HG03280 (cell line): Measurements from ENCODE around the gene TRNAU1AP.
"Not testable (repeated sequence)": the region's sequence is repeated elsewhere in the genome, so short reads cannot be mapped to it uniquely, and the experiment has no call there.

ENCODE experiments used
- ATAC-seq: cut with Tn5 transposase; IDR thresholded peaks from one replicate; pipeline ENCODE4 v1.9.1; 2021; ENCODE audit warnings: mild to moderate bottlenecking, moderate library complexity; ENCODE audit not compliant: unreplicated experiment

Gene TRNAU1AP

DNA sequence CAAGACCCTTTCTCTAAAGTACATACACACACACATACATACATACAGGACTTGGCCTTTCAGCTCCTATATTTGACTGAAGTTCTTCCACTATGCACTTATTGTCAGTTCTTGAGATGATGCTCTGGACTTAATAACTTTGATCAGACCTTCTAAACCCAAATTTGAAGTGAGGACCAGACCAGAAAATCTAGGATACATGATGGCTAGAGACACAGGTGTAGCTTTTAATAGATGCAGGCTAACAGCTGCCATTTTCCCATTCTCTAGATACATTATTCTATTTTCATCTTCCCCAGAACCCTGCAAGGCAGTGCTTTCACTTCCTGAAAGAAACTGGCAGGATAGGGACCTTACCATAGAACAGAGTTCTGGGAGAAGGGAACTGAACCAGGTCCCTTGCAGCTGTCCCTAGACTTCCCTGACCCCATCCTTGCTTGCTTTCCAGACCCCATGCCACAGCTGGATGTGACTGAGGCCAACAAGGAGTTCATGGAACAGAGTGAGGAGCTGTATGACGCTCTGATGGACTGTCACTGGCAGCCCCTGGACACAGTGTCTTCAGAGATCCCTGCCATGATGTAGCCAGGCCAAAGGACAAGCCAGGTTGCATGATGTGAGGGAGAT is 24.3 kb downstream of the TRNAU1AP start:
- no peak for ATAC-seq

- ATAC-seq, result no peak
Measured at GRCh38 chr1:28577738-28578536, 25.1 kb downstream of the TRNAU1AP start.

- no peak for ATAC-seq
Measured at GRCh38 chr1:28578696-28579218, 25.9 kb downstream of the TRNAU1AP start.

- no peak for ATAC-seq
Measured at GRCh38 chr1:28579401-28579800, 26.5 kb downstream of the TRNAU1AP start.

DNA sequence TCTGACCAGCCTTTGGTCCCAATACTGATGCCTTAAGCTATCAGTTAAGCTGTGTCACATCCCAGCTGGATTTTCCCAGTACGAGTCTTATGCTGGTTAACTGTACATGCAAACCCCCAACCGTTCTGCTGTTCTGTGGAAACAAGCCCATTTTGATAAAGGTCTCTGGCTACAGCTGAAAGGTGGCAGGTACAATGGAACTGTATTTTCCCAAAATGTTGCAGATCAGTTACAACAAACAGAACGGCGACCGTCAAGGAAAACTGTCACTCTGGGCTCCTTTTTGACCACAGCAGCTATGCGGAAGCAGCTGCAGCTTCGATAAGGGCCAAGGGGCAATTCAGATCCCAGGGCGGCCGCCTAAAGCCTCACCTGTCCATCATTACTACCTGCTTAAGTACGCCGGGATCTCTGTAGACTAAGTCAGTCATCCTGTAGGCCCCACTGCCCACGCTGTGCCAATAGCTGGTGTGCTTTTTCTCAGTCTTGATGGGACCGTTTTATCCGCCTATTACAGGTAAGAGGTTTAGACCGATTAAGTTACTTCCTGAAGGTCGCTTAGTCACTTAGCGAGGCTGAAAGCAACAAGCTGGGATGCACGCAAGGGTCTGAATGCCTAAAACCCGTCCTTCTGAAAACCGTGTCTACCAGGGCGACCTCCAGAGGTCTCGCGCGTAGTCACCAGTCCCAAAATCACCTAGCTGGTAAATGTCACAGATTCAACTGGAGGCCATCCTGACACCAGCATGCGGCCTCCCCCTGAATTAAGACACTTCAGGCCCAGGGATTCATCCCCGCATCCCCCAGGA is 28.0 kb downstream of the TRNAU1AP start:
- peak; percentile 24 for ATAC-seq

GRCh38 chr1:28581531-28582247 is 28.8 kb downstream of the TRNAU1AP start:
- ATAC-seq, result peak; percentile 86

GRCh38 chr1:28582248-28582615 is 29.3 kb downstream of the TRNAU1AP start:
- no peak for ATAC-seq

GRCh38 chr1:28586585-28587391 is 33.9 kb downstream of the TRNAU1AP start:
- ATAC-seq, result not testable (repeated sequence)

- no peak for ATAC-seq
Measured at GRCh38 chr1:28591708-28592320, 38.9 kb downstream of the TRNAU1AP start, which contains the start of gene RAB42. Gene RAB42, plus strand, starts transcription at chr1:28592265. Its CDS starts 247 bp downstream, at chr1:28592512.

DNA sequence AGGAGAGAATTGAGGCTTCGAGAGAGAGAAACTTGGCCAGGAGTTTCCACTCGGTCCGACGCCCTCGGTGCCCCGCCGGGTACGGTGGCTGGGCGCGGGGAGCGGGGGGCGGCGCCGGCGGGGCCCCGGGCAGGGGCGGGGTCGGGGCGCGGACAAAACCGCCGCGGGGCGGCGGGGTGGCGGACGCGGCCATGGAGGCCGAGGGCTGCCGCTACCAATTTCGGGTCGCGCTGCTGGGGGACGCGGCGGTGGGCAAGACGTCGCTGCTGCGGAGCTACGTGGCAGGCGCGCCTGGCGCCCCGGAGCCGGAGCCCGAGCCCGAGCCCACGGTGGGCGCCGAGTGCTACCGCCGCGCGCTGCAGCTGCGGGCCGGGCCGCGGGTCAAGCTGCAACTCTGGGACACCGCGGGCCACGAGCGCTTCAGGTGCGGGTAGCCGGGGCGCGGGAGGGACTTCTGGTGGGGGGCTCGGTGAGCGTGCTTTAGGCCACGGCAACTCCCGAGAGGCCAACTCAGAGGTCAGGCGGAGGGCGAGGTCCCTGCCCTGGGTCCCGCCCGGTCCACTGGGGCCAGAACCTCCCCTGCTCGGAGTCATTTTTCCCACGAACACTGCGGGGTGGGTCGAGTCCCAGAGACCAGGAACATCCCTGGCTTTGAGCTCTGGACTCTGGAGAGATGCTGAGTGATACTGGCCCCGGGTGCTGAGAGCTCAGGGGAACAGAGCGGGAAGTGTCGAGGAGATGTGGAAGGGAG is 39.6 kb downstream of the TRNAU1AP start:
- no peak for ATAC-seq

DNA sequence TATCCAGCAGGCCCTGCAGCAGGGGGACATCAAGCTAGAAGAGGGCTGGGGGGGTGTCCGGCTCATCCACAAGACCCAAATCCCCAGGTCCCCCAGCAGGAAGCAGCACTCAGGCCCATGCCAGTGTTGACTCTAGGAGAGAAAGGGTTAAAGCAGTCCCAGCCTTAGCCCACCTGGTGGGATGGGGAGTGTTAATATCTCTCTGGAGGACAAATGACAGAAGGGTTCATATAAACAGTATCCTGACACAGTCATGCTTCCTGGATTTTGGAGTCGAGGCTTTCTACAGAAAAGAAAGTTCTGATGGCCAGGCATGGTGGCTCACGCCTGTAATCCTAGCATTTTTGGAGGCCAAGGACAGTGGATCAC is 41.1 kb downstream of the TRNAU1AP start:
- ATAC-seq, result not testable (repeated sequence)

- ATAC-seq, result not testable (repeated sequence)
Measured at GRCh38 chr1:28594686-28595411, 42.0 kb downstream of the TRNAU1AP start.

DNA sequence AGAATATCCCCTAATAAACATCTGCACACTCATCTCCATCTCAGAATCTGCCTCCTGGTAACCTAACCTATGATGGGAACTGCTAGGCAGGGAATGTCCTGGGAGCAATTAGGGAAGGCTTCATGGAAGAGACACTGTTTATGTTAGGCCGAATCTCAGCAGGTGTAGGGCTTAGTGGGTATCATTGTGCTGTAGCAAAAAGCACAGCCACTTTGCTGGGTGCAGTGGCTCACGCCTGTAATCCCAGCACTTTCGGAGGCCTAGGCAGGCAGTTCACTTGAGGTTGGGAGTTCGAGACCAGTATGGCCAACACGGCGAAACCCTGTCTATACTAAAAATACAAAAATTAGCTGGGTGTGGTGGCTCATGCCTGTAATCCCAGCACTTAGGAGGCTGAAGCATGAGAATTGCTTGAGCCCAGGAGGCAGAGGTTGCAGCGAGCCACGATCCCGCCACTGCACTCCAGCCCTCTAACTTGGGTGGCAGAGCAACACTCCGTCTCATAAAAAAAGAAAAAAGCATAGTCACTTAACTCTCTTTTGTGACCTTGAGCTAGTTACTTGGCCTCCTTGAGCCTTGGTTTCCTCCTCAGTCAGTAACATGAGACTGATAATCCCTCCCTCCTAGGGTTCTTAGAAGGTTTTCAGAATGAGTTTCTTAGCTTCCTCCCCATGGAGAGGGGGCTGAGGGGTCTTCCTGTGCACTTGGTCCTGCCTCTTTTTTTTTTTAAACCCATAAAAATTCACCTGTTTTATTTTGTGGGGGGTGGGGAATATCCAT is 42.7 kb downstream of the TRNAU1AP start:
- no peak for ATAC-seq

DNA sequence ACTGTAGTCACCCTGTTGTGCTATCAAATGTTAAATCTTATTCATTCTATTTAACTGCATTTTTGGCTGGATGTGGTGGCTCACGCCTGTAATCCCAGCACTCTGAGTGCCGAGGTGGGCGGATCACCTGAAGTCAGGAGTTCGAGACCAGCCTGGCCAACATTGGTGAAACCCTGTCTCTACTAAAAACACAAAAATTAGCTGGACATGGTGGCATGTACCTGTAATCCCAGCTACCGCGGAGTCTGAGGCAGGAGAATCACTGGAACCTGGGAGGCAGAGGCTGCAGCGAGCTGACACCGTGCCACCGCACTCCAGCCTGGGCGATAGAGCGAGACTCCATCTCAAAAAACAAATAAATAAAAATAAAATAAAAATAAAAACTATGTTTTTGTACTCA is 43.4 kb downstream of the TRNAU1AP start:
- not testable (repeated sequence) for ATAC-seq

- no peak for ATAC-seq
Measured at GRCh38 chr1:28601696-28602095, 48.8 kb downstream of the TRNAU1AP start.

DNA sequence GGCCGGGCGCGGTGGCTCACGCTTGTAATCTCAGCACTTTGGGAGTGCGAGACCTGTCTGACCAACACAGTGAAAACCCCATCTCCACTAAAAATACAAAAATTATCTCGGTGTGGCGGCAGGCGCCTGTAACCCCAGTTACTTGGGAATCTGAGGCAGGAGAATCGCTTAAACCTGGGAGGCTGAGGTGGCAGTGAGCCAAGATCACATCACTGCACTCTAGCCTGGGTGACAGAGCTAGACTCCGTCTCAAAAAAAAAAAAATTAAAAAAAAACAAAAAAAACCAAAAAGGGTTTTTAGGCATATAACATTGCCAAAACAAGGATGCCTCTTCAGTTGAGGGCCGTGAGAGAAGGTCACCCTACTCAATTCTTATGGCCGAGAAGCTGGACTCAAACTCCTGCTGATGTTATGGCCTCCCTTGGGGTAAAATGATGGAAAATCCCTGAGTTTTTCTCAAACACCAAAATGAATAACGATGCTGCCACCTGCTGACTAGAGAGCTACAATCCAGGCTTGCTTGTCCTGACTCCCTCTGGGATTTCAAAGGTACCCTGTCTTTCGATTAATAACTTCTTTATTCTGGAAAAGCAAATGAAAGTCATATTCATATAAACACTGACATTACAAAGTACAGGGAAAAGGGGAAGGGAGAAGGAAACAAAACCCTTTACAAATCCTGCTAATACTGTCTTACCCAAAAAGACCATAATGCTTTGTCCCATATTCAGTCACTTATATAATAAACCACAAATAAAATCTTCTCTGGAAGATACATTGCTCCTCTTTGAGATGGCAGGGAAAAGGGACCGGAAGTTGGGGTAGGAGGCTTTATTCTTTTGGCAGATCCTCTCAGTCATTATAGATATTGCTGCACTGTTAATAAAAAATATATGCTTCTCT is 49.9 kb downstream of the TRNAU1AP start:
- ATAC-seq, result no peak
